ENCODE data around the gene RRAGD.
"Not testable (repeated sequence)": the region's sequence is repeated elsewhere in the genome, so short reads cannot be mapped to it uniquely, and the experiment has no call there.

Gene RRAGD

DNA sequence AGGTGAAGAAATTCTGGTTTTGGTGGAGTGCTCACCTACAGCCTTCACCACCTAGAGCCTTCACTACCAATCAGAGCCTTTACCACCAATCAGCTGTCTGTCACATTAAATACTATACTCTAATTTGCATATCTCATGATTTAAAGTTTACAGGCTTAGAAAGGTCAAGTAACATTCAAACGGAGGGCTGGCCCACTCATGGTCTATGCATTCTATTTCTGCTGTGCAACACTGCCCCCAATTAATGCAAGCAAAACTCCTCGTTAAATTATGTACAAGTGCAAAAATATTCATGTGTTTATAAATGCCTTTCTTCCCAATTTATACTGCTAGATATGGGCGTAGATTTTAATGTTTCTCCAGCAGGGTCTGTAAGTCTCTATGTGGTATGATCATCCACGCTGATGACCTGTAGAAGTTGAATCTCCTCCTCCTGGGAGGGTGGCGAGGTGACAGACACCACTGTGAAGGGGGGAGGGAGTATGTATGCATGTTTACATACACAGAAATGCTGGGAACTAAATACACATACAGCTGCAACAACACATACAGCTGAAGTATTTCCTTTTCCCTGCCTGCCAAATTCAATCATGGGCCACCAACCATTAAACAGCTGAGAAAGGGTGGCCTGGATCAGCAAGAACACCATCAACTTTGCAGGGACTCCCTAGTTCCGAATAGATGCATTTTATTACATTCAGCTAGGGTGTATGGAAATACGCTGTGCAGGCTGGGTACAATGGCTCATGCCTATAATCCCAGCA is 13.1 kb downstream of the RRAGD start:
- in situ Hi-C loops (cut with HindIII; ENCODE audit: low sequenced_read_pairs), result no loop called here
- TF ChIP-seq, protein P1, sequence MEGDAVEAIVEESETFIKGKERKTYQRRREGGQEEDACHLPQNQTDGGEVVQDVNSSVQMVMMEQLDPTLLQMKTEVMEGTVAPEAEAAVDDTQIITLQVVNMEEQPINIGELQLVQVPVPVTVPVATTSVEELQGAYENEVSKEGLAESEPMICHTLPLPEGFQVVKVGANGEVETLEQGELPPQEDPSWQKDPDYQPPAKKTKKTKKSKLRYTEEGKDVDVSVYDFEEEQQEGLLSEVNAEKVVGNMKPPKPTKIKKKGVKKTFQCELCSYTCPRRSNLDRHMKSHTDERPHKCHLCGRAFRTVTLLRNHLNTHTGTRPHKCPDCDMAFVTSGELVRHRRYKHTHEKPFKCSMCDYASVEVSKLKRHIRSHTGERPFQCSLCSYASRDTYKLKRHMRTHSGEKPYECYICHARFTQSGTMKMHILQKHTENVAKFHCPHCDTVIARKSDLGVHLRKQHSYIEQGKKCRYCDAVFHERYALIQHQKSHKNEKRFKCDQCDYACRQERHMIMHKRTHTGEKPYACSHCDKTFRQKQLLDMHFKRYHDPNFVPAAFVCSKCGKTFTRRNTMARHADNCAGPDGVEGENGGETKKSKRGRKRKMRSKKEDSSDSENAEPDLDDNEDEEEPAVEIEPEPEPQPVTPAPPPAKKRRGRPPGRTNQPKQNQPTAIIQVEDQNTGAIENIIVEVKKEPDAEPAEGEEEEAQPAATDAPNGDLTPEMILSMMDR (IDR thresholded peaks at IDR 0.05; ENCODE audit: low read depth, low read length, missing control alignments), result no peak
- no peak overlapping the region for H3K4me3 ChIP-seq (ENCODE audit: low read depth, low read length)

DNA sequence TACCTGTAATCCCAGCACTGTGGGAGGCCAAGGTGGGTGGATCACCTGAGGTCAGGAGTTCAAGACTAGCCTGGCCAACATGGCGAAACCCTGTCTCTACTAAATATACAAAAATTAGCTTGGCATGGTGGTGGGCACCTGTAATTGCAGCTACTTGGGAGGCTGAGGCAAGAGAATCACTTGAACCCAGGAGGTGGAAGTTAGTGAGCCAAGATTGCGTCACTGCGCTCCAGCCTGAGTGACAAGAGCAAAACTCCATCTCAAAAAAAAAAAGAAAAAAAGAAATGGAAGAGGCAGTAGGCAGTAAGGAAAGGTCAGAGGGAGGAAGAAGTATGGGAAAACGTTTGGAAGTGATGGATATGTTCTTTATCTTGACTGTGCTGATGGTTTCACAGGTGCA is 14.2 kb downstream of the RRAGD start:
- H3K4me3 ChIP-seq (ENCODE audit: low read depth, low read length); DNase-seq (ENCODE audit: low read depth); in situ Hi-C loops (cut with HindIII; ENCODE audit: low sequenced_read_pairs): not testable (repeated sequence)

More for the DNA sequence above, 13.1 kb downstream of the RRAGD start:
- DNase-seq (ENCODE audit: low read depth), result no peak

DNA sequence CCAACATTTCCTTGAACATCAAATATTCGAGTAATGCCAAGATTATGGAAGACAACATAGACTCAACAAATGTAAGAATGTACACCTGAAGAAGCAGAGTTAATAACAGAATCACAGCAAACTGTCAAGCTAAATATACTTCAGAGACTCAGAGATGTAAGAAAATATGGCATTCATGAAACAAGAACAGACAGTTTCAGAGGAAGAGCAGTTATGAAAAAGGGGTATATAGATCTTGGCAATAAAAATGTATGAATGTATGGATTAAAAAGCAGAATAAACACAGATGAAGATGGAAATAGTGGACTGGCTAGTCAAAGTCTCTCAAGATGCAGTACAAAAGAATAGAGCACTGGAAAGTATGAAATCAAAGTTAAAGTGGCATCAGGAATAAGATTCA is 18.4 kb downstream of the RRAGD start:
- in situ Hi-C loops (cut with HindIII; ENCODE audit: low sequenced_read_pairs), result no loop called here
- no peak overlapping the region for H3K4me3 ChIP-seq (ENCODE audit: low read depth, low read length)
- no peak for DNase-seq (ENCODE audit: low read depth)
- TF ChIP-seq, protein P1 (IDR thresholded peaks at IDR 0.05; ENCODE audit: low read depth, low read length, missing control alignments), result no peak

DNA sequence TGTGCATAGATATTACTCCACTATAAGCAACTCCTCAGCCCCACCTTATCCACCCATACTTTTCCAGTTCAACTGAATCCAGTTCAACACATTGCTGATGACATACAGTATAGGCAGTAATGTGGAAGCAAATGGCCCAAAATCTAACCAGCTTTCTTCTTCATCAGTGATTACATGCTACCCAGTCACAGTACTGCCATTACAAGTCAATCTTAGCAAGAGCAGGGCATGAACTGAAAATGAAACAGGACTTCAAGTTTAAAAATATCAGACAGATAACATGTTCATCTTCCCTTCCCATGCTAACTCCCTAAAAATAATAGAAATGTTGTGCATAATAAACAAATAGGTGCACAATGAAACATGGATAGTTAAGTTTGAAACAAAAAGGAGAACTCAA is 19.2 kb downstream of the RRAGD start:
- in situ Hi-C loops (cut with HindIII; ENCODE audit: low sequenced_read_pairs), result no loop called here
- TF ChIP-seq, protein P1 (IDR thresholded peaks at IDR 0.05; ENCODE audit: low read depth, low read length, missing control alignments), result no peak
- DNase-seq (ENCODE audit: low read depth), result no peak
- no peak overlapping the region for H3K4me3 ChIP-seq (ENCODE audit: low read depth, low read length)

DNA sequence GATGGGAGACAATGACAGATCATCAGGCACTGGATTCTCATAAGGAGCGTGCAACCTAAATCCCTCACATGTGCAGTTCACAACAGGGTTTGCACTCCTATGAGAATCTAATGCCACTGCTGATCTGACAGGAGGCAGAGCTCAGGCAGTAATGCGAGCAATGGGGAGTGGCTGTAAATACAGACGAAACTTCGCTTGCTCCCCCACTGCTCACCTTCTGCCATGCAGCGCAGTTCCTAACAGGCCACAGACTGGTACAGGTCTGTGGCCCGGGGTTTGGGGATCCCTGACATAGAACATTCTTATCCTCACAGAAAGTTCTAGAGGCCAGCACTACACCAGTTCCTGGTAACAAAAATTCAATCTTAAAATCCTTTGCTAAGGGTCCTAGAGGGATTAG is 23.2 kb downstream of the RRAGD start:
- H3K4me3 ChIP-seq (ENCODE audit: low read depth, low read length), result no peak overlapping the region
- in situ Hi-C loops (cut with HindIII; ENCODE audit: low sequenced_read_pairs), result no loop called here
- DNase-seq (ENCODE audit: low read depth), result no peak
- TF ChIP-seq, protein P1 (IDR thresholded peaks at IDR 0.05; ENCODE audit: low read depth, low read length, missing control alignments), result no peak

DNA sequence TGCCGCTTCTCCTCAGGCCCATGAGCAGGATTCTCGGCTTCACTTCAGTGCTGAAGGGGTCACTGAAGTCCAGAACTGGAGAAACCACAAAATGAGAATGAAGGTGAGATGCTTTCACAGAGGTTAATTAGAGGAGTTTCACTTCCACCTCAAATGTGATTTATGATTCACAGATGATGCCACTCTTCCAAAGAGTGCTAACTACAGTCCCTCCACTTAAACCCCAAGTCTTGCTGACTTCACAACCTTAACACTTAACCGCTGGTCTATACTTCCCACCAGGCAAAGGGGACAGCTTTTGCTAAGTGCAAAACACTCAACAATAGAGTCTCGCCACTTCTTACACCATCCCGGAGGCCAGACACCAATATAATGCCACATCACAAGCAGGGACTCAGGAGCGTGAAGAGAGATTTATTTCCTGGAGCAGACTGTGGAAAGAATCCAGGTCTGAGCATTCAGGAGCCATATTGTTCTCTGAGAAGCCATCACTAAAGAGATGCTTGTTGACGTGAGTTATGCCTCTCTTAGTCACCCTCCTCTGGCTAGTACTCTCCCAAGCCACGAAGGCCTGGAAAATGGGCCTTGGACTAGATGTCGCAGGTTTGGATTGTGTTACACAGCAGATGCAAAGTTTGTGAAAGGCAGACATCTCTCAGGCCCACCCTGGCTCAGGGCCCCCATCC is 24.4 kb downstream of the RRAGD start:
- DNase-seq (ENCODE audit: low read depth), result no peak
- in situ Hi-C loops (cut with HindIII; ENCODE audit: low sequenced_read_pairs), result no loop called here
- H3K4me3 ChIP-seq (ENCODE audit: low read depth, low read length), result no peak overlapping the region
- TF ChIP-seq, protein P1 (IDR thresholded peaks at IDR 0.05; ENCODE audit: low read depth, low read length, missing control alignments), result no peak

DNA sequence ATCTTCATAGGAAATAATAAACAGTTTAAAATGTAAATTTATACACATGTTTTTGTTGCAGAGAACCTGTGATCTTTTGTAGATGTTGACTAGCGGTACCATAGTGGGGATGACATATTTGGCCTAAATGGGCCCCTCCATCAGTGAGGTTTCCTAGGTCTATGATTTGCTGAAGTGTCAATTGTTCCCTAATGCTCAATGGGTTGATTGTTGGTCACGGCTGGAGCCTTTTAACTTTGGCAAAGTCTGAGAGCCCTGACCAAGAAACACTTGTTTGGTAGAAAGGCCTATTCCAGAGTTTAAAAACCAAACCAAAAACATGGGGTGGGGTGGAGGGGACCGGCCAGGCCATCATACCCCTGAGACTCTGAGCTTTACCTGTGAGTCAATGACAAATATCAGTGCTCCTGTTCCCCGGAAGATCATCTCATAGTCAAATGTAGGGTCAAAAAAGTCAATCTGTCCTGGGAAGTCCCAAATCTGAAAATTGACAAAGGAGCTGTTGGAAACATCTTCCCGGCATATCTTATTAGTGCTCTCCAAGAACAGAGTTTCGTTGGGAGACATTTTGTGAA is 25.1 kb downstream of the RRAGD start:
- in situ Hi-C loops (cut with HindIII; ENCODE audit: low sequenced_read_pairs), result no loop called here
- TF ChIP-seq, protein P1 (IDR thresholded peaks at IDR 0.05; ENCODE audit: low read depth, low read length, missing control alignments), result no peak
- H3K4me3 ChIP-seq (ENCODE audit: low read depth, low read length), result no peak overlapping the region
- no peak for DNase-seq (ENCODE audit: low read depth)
